IPS-20b (cell line): Measurements from ENCODE around the gene TMEM97.
A peak's percentile ranks its signal among the peaks of the same experiment; 100 is the strongest.
"Not testable (repeated sequence)": the region's sequence is repeated elsewhere in the genome, so short reads cannot be mapped to it uniquely, and the experiment has no call there.

Experiments
- H3K27ac ChIP-seq: one replicate; pipeline ENCODE4 v1.5.1; 2013; ENCODE audit warnings: low read length
- H3K27me3 ChIP-seq: 2 replicates; pipeline ENCODE4 v1.6.1; 2013; ENCODE audit warnings: mild to moderate bottlenecking, low read length, inconsistent platforms; ENCODE audit not compliant: insufficient read depth
- H3K36me3 ChIP-seq: 2 replicates; pipeline ENCODE4 v1.6.1; 2013; ENCODE audit warnings: low read depth, mild to moderate bottlenecking, inconsistent platforms, low read length, moderate library complexity; ENCODE audit not compliant: insufficient read depth
- H3K4me1 ChIP-seq: 2 replicates; pipeline ENCODE4 v1.6.1; 2013; ENCODE audit warnings: mild to moderate bottlenecking, control low read depth, inconsistent platforms, low read length, moderate library complexity; ENCODE audit not compliant: insufficient read depth
- H3K4me3 ChIP-seq: 2 replicates; pipeline ENCODE4 v1.5.1; 2013; ENCODE audit warnings: mild to moderate bottlenecking, low read length, inconsistent platforms
- H3K9ac ChIP-seq: 2 replicates; pipeline ENCODE4 v1.6.1; 2013; ENCODE audit warnings: low read depth, mild to moderate bottlenecking, inconsistent platforms, low read length, moderate library complexity
- H3K9me3 ChIP-seq: 2 replicates; pipeline ENCODE4 v1.6.1; 2013; ENCODE audit warnings: mild to moderate bottlenecking, low read depth, low read length, inconsistent platforms; ENCODE audit not compliant: insufficient read depth

Gene TMEM97

GRCh38 chr17:28318759-28319597 is at the start of gene TMEM97:
TMEM97 (plus strand) TSS chr17:28319200; CDS start chr17:28319240, 40 bp downstream.
- Histone ChIP-seq H3K4me1 (peaks cover 19% of the 10 kb centered on the region), H3K9ac (peak within 1 kb of the TSS; percentile 92), H3K27ac (peak within 1 kb of the TSS; percentile 62)

DNA sequence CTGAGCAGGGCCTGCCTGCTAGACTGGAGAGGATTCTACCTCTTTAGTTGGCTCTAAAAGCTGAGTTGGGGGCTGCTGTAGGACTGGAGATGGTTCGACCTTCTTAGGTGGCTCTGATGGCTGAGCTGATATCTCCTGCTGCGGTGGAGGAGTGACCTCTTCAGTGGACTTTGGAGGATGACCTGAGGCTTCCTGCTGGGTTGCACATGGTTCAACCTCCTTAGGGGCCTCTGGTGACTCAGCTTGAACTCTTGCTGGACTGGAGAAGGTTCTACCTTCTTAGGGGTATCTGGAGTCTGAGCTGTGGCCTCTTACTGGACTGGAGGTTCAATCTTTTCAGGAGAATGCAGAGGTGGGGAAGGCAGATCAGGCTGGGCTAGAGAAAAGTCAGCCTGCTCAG is 48.9 kb upstream of the TMEM97 start:
- no peaks in the 10 kb centered on the region for H3K27me3 ChIP-seq
- no peak overlapping the region for H3K4me3 ChIP-seq
- H3K9me3 ChIP-seq: peaks cover 24% of the 10 kb centered on the region
- H3K36me3 ChIP-seq: no peaks in the 10 kb centered on the region
- no peak overlapping the region for H3K9ac ChIP-seq
- no peak overlapping the region for H3K27ac ChIP-seq
- H3K4me1 ChIP-seq: peaks cover 1% of the 10 kb centered on the region; the same call in 1 of the 2 replicates

More at GRCh38 chr17:28318759-28319597, at the start of gene TMEM97:
- peak within 1 kb of the TSS; percentile 95 for H3K4me3 ChIP-seq
- H3K36me3 ChIP-seq: peaks cover 14% of the 10 kb centered on the region; the same call in 1 of the 2 replicates
- no peaks in the 10 kb centered on the region for H3K9me3 ChIP-seq
- no peaks in the 10 kb centered on the region; the same call in 1 of the 2 replicates for H3K27me3 ChIP-seq

DNA sequence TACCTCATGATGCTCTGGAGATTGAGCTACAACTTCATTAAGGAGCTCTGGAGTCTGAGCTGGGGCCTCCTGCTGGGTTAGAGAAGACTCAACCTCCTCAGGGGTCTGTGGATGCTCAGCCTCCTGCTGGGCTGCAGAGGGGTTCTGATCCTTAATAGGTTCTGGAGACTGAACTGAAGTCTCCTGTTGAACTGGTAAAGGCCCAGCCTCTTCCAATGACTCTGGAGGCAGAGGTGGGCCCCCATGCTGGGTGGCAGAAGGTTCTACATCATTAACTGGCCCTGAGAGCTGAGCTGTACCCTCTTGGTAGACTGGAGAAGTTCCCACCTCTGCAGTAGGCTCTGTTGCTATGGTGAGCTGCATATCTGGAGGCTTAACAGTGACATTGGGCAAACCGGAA is 48.1 kb upstream of the TMEM97 start:
- Histone ChIP-seq H3K9ac (no peak overlapping the region), H3K27ac (no peak overlapping the region), H3K36me3 (no peaks in the 10 kb centered on the region), H3K4me1 (peaks cover 3% of the 10 kb centered on the region; the same call in 1 of the 2 replicates), H3K9me3 (peaks cover 18% of the 10 kb centered on the region), H3K27me3 (no peaks in the 10 kb centered on the region), H3K4me3 (no peak overlapping the region)

DNA sequence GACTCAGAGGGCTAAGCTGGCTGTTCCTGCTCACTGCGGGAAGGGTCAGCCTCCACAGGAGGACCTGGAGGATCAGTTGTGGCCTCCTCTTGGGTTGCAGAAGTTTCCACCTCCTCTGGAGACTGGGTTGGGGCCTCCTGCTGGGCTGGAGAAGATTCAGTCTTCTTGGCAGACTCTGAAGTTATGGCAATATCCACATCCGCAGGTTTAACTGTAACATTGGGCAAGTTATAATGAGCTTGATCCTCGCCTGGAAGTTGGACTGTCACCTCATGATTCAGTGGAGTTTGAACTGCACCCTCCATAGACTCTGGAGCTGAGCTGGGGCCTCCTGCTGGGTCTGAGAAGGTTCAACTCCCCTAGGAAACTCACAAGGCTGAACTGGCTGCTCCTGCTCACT is 47.6 kb upstream of the TMEM97 start:
- Histone ChIP-seq H3K36me3 (no peaks in the 10 kb centered on the region), H3K9me3 (peaks cover 13% of the 10 kb centered on the region), H3K9ac (no peak overlapping the region), H3K4me3 (no peak overlapping the region), H3K4me1 (peaks cover 3% of the 10 kb centered on the region; the same call in 1 of the 2 replicates), H3K27ac (no peak overlapping the region), H3K27me3 (no peaks in the 10 kb centered on the region)

DNA sequence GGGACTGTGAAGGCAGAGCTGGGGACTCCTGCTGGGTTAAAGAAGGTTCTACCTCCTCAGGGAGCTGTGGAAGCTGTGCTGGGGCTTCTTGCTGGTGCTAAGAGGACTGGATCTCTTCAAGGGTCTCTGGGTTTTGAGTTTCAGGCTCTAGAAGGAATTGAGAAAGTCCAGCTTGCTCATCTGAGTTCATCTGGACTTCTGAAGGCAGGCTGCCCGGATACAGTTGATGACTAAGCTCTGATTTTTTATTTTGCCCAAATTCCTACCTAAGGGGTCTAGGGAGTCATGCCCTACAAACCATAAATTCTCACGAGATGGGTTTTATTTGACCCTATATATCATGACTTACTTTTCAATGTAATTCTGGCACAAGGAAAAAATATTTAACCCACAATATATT is 46.8 kb upstream of the TMEM97 start:
- no peaks in the 10 kb centered on the region for H3K36me3 ChIP-seq
- H3K27ac ChIP-seq: no peak overlapping the region
- no peak overlapping the region for H3K4me3 ChIP-seq
- no peaks in the 10 kb centered on the region for H3K27me3 ChIP-seq
- H3K9me3 ChIP-seq: peaks cover 6% of the 10 kb centered on the region
- H3K4me1 ChIP-seq: peaks cover 3% of the 10 kb centered on the region; the same call in 1 of the 2 replicates
- no peak overlapping the region for H3K9ac ChIP-seq

DNA sequence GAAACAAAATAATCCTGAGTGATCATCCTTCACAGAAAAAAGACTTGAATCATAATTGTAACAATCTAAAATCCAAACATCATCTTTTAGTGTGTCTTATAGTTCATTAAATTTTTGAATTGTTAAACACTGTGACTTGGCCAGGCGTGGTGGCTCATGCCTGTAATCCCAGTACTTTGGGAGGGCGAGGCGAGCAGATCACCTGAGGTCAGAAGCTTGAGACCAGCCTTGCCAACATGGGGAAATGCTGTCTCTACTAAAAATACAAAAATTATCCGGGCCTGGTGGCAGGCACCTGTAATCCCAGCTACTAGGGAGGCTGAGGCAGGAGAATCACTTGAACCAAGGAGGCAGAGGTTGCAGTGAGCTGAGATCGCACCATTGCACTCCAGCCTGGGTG is 45.7 kb upstream of the TMEM97 start:
- not testable (repeated sequence) for H3K27me3 ChIP-seq, H3K4me3 ChIP-seq, H3K36me3 ChIP-seq, H3K27ac ChIP-seq, H3K9me3 ChIP-seq, H3K4me1 ChIP-seq, H3K9ac ChIP-seq

GRCh38 chr17:28274591-28275265 is 44.3 kb upstream of the TMEM97 start:
- Histone ChIP-seq H3K4me1 (peaks cover 3% of the 10 kb centered on the region; the same call in 1 of the 2 replicates), H3K36me3 (no peaks in the 10 kb centered on the region), H3K9ac (no peak overlapping the region), H3K27ac (no peak overlapping the region), H3K27me3 (no peaks in the 10 kb centered on the region), H3K9me3 (no peaks in the 10 kb centered on the region; the same call in 1 of the 2 replicates), H3K4me3 (no peak overlapping the region)

- Histone ChIP-seq H3K36me3 (no peaks in the 10 kb centered on the region), H3K9me3 (no peaks in the 10 kb centered on the region), H3K9ac (no peak overlapping the region), H3K27ac (no peak overlapping the region), H3K4me3 (no peak overlapping the region), H3K4me1 (peaks cover 3% of the 10 kb centered on the region; the same call in 1 of the 2 replicates), H3K27me3 (no peaks in the 10 kb centered on the region)
Observed at GRCh38 chr17:28276011-28276410, 43.0 kb upstream of the TMEM97 start.

DNA sequence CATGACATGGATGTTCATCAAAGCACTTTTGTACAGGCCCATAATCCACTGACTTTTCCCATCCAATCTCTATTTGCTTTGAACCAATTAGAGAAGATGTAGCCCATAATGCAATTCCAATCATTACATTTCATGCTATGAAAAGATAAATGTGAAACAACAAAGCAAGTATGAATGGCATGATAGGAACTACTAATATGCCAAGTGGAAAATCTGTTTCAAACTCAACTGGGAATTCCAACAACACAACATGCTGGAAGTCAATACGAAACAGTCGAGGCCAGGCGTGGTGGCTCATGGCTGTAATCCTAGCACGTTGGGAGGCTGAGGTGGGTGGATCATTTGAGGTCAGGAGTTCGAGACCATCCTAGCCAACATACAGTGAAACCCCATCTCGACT is 39.6 kb upstream of the TMEM97 start:
- no peak overlapping the region for H3K9ac ChIP-seq
- H3K27me3 ChIP-seq: no peaks in the 10 kb centered on the region
- no peak overlapping the region for H3K4me3 ChIP-seq
- H3K4me1 ChIP-seq: peaks cover 6% of the 10 kb centered on the region; the same call in 1 of the 2 replicates
- H3K9me3 ChIP-seq: no peaks in the 10 kb centered on the region
- no peaks in the 10 kb centered on the region for H3K36me3 ChIP-seq
- H3K27ac ChIP-seq: no peak overlapping the region

DNA sequence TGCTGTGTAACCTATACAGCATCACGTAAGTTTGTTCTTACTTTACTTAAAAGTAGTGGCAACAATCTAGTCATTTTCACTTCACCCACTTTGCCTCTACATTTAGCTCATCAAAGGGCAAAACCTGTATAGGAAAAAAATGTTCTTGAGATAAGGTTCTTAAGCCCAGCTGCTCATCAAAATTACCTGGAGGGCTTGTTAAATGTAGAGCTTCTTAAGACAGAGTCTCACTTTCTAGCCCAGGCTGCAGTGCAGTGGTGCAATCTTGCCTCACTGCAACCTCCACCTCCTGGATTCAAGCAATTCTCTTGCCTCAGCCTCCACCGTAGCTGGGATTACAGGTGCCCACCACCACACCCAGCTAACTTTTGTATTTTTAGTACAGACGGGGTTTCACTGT is 38.2 kb upstream of the TMEM97 start:
- no peaks in the 10 kb centered on the region for H3K36me3 ChIP-seq
- no peak overlapping the region for H3K9ac ChIP-seq
- no peak overlapping the region for H3K27ac ChIP-seq
- H3K9me3 ChIP-seq: no peaks in the 10 kb centered on the region
- no peak overlapping the region for H3K4me3 ChIP-seq
- H3K4me1 ChIP-seq: peaks cover 3% of the 10 kb centered on the region; the same call in 1 of the 2 replicates
- H3K27me3 ChIP-seq: no peaks in the 10 kb centered on the region

DNA sequence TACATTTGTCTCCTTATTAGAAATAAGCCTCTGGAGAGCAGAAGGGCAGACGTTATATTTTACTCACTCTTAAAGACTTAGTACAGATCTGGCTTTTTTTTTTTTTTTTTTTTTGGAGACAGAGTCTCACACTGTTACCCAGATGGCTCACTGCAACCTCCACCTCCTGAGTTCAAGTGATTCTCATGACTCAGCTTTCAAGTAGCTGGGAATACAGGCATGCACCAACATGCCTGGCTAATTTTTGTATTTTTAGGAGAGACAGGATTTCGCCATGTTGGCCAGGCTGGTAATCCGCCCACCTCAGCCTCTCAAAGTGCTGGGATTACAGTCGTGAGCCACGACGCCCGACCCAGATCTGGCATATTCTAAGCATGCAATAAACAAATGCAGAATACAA is 36.4 kb upstream of the TMEM97 start:
- no peaks in the 10 kb centered on the region for H3K27me3 ChIP-seq
- no peaks in the 10 kb centered on the region for H3K36me3 ChIP-seq
- H3K9ac ChIP-seq: peak overlapping the region; percentile 15; the same call in 1 of the 2 replicates
- no peaks in the 10 kb centered on the region for H3K9me3 ChIP-seq
- peaks cover 3% of the 10 kb centered on the region; the same call in 1 of the 2 replicates for H3K4me1 ChIP-seq
- H3K4me3 ChIP-seq: no peak overlapping the region
- no peak overlapping the region for H3K27ac ChIP-seq
